ENCODE measurements around the gene AGBL5.
A peak's percentile ranks its signal among the peaks of the same experiment; 100 is the strongest.

AGBL5 gene

DNA sequence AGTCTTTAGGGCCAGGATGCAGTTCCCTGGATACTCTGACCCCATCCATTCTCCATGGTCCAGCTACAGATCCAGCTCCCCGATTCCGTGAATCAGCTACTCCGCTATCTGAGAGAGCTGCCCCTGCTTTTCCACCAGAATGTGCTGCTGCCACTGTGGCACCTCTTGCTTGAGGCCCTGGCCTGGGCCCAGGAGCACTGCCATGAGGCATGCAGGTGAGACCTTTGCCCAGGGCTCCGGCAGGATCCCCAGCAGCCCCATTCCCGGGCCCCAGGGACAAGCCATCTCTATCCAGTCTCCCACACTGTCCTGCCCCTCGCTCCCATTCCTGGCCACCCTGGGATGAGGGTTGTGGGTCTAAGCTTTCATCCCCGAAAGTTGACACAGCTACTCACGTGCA is 11.2 kb upstream of the AGBL5 start:
- H3K4me3 ChIP-seq (ENCODE audit: control insufficient read depth, low read depth, low read length): no peak overlapping the region
- TF ChIP-seq CTCF (IDR thresholded peaks at IDR 0.05; ENCODE audit: control insufficient read depth, insufficient read depth, low read depth, low read length, missing control alignments): no peak

GRCh38 chr2:27041752-27042151 is 9.7 kb upstream of the AGBL5 start:
- TF ChIP-seq CTCF (IDR thresholded peaks at IDR 0.05; ENCODE audit: control insufficient read depth, insufficient read depth, low read depth, low read length, missing control alignments): no peak
- DNase-seq (ENCODE audit: low read depth): no peak

More for the DNA sequence above, 11.2 kb upstream of the AGBL5 start:
- DNase-seq (ENCODE audit: low read depth): no peak

DNA sequence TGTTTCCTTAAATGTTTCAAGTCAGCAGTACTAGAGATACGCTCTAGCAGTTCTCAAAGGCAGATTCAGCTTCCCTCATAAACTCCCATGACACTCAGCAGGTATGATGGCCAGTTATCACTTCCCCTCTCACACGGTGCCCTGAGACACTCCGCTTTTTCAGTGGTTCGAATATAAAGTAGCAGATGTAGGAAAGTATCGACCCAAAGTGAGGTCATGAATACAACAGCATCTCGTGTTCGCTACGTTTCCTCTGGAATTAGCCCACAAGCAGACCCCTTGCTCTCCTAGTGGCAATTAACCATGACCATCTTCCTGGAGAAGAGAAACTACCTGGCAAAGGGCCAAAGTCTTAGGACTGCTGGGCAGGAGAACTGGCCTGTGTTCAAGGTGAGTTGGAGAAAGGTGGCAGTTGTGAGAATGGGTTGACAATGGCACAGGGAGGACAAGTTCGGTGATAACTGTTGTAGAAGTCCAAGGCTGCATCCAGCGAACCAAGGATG is 9.3 kb upstream of the AGBL5 start:
- no peak for DNase-seq (ENCODE audit: low read depth)
- TF ChIP-seq CTCF (IDR thresholded peaks at IDR 0.05; ENCODE audit: control insufficient read depth, insufficient read depth, low read depth, low read length, missing control alignments): no peak
- H3K4me3 ChIP-seq (ENCODE audit: control insufficient read depth, low read depth, low read length): no peak overlapping the region

More at GRCh38 chr2:27041752-27042151, 9.7 kb upstream of the AGBL5 start:
- H3K4me3 ChIP-seq (ENCODE audit: control insufficient read depth, low read depth, low read length): no peak overlapping the region

GRCh38 chr2:27042985-27043634 is 8.4 kb upstream of the AGBL5 start:
- no peak overlapping the region for H3K4me3 ChIP-seq (ENCODE audit: control insufficient read depth, low read depth, low read length)
- no peak for TF ChIP-seq CTCF (IDR thresholded peaks at IDR 0.05; ENCODE audit: control insufficient read depth, insufficient read depth, low read depth, low read length, missing control alignments)
- peak; percentile 44 for DNase-seq (ENCODE audit: low read depth)

GRCh38 chr2:27049422-27050280 is 1.8 kb upstream of the AGBL5 start:
- no peak for TF ChIP-seq CTCF (IDR thresholded peaks at IDR 0.05; ENCODE audit: control insufficient read depth, insufficient read depth, low read depth, low read length, missing control alignments)
- DNase-seq (ENCODE audit: low read depth): no peak
- H3K4me3 ChIP-seq (ENCODE audit: control insufficient read depth, low read depth, low read length): peak overlapping the region; percentile 48

DNA sequence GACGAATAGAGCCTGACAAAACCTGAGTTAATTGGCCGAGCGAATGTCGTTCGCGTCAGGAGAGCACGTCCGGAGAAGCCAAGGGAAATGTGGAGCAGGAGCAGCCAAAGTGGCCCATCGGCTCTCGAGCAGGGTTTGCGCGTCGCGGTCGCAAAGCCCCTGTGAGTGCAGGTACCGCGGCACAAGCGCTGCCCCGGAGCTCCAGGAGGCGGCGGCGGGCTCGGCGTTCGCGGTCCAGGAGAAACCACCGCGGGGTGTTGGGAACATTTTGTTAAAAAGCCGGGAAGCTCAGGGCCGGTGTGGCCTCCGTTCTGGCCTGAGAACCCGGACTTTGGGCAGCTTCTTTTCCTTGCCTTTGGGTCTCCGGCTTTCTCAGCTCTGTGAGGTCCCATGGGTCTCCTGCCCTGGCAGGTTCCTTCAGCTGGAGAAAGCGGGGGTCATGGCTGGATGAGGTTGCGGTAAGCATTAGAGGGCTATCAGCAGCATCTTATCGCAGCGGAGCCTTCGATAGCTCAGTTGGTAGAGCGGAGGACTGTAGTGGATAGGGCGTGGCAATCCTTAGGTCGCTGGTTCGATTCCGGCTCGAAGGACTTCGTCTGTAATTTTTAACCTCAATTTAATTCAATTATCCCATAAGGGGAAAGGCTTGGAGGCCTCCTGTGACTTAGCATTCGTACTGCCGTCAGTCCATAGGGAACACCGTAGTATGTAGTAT is 1.0 kb upstream of the AGBL5 start:
- peak; percentile 92 for DNase-seq (ENCODE audit: low read depth)
- H3K4me3 ChIP-seq (ENCODE audit: control insufficient read depth, low read depth, low read length): peak overlapping the region; percentile 48
- TF ChIP-seq CTCF (IDR thresholded peaks at IDR 0.05; ENCODE audit: control insufficient read depth, insufficient read depth, low read depth, low read length, missing control alignments): peak; percentile 48

Data from AG09309 (cell line).